ENCODE data around the gene RBMS3. TPM values are rescaled to one million over a fixed set of nuclear protein-coding genes. Genes with fewer than 3 reads are reported as not detected.

The RBMS3 gene
- total RNA-seq, 1 experiment from 2014 or later, result 8.7 TPM

DNA sequence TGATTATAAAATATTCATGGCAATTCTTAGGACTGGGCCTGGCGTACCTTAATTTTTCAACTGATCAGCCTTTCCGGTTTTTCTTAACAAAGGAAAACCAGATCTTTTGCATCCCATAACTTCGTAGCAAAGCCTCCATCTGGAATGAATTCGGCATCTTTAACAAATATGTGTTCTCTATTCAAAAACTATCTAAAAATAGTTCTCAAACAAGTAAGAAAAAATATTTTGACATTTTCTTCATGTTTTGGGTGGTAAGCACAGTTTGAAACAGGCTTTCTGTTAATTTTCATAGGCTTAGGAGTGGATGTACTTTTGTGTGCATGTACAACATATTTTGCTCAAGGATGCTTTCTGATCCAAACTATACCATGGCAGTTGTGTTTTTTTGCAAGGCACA lies 55.1 kb downstream of the RBMS3 start:
- H3K4me3 Mint-ChIP-seq, result no peak overlapping the region
- H3K27me3 Mint-ChIP-seq (ENCODE audit: low read depth), result no peaks in the 10 kb centered on the region
- H3K36me3 Mint-ChIP-seq, result no peaks in the 10 kb centered on the region
- peak overlapping the region; percentile 38; the same call in 1 of the 2 replicates for H3K27ac Mint-ChIP-seq
- peaks cover 42% of the 10 kb centered on the region for H3K4me1 Mint-ChIP-seq
- ChIA-PET CTCF (no interaction called here), POLR2A (no interaction called here)
- no peaks in the 10 kb centered on the region for H3K9me3 Mint-ChIP-seq
- no peak for DNase-seq (ENCODE audit: low spot score)
- no peak for ATAC-seq
- TF ChIP-seq CREB1 (CRISPR knock-in tag; IDR thresholded peaks at IDR 0.05), result no peak
- TF ChIP-seq, protein P1, sequence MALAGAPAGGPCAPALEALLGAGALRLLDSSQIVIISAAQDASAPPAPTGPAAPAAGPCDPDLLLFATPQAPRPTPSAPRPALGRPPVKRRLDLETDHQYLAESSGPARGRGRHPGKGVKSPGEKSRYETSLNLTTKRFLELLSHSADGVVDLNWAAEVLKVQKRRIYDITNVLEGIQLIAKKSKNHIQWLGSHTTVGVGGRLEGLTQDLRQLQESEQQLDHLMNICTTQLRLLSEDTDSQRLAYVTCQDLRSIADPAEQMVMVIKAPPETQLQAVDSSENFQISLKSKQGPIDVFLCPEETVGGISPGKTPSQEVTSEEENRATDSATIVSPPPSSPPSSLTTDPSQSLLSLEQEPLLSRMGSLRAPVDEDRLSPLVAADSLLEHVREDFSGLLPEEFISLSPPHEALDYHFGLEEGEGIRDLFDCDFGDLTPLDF (CRISPR knock-in tag; IDR thresholded peaks at IDR 0.05), result no peak
- TF ChIP-seq PREB (CRISPR knock-in tag; IDR thresholded peaks at IDR 0.05; ENCODE audit: borderline replicate concordance), result no peak

DNA sequence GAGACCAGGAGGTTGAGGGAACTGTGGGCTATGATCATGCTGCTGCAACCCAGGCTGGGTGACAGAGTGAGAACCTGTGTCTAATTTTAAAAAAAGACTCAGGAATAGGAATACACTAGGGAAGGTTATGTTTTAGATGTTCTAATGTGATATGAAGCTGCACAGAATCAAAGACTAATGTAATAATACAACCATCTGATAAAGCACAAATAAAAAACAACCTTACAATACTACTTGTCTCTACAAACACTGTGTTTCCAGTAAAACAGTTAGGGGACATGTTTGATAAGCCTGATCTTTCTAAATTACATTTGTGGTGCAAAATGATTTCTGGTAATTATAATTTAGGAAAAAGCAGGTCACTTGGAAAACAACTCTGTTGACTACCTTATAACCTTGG lies 56.7 kb downstream of the RBMS3 start:
- Mint-ChIP-seq H3K4me3 (no peak overlapping the region), H3K36me3 (no peaks in the 10 kb centered on the region), H3K9me3 (no peaks in the 10 kb centered on the region), H3K27me3 (ENCODE audit: low read depth) (no peaks in the 10 kb centered on the region), H3K4me1 (peaks cover 35% of the 10 kb centered on the region), H3K27ac (no peak overlapping the region)
- TF ChIP-seq ZNF121 (CRISPR knock-in tag; IDR thresholded peaks at IDR 0.05) (no peak), PRRX2 (CRISPR knock-in tag; IDR thresholded peaks at IDR 0.05) (no peak), IRF2 (CRISPR knock-in tag; IDR thresholded peaks at IDR 0.05; ENCODE audit: borderline replicate concordance, low read depth) (no peak), CBFB (CRISPR knock-in tag; IDR thresholded peaks at IDR 0.05; ENCODE audit: low read depth) (no peak), TP53 (CRISPR knock-in tag; IDR thresholded peaks at IDR 0.05) (no peak), TCF7 (CRISPR knock-in tag; IDR thresholded peaks at IDR 0.05; ENCODE audit: low read depth) (no peak), HMGA2 (CRISPR knock-in tag; IDR thresholded peaks at IDR 0.05) (no peak), ZBTB21 (CRISPR knock-in tag; IDR thresholded peaks at IDR 0.05; ENCODE audit: borderline replicate concordance) (no peak)
- TF ChIP-seq, protein P1 (CRISPR knock-in tag; IDR thresholded peaks at IDR 0.05), result no peak
- DNase-seq (ENCODE audit: low spot score), result no peak
- ATAC-seq, result no peak
- ChIA-PET CTCF (no interaction called here), POLR2A (no interaction called here)

GRCh38 chr3:29338377-29338776 lies 57.5 kb downstream of the RBMS3 start:
- no peaks in the 10 kb centered on the region for H3K9me3 Mint-ChIP-seq
- ATAC-seq (no peak), DNase-seq (ENCODE audit: low spot score) (no peak)
- peaks cover 39% of the 10 kb centered on the region for H3K4me1 Mint-ChIP-seq
- H3K4me3 Mint-ChIP-seq, result no peak overlapping the region
- no peak overlapping the region for H3K27ac Mint-ChIP-seq
- CTCF ChIA-PET, result no interaction called here
- TF ChIP-seq SOX15 (CRISPR knock-in tag; IDR thresholded peaks at IDR 0.05) (no peak), NR3C1 (CRISPR knock-in tag; conservative IDR thresholded peaks at IDR 0.05; ENCODE audit: low read depth) (no peak), FOXP1 (CRISPR knock-in tag; IDR thresholded peaks at IDR 0.05; ENCODE audit: borderline replicate concordance) (no peak), CREM (CRISPR knock-in tag; IDR thresholded peaks at IDR 0.05) (no peak)
- TF ChIP-seq, protein P2, sequence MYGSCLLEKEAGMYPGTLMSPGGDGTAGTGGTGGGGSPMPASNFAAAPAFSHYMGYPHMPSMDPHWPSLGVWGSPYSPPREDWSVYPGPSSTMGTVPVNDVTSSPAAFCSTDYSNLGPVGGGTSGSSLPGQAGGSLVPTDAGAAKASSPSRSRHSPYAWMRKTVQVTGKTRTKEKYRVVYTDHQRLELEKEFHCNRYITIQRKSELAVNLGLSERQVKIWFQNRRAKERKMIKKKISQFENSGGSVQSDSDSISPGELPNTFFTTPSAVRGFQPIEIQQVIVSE (CRISPR knock-in tag; IDR thresholded peaks at IDR 0.05; ENCODE audit: borderline replicate concordance), result no peak
- TF ChIP-seq, protein P3, sequence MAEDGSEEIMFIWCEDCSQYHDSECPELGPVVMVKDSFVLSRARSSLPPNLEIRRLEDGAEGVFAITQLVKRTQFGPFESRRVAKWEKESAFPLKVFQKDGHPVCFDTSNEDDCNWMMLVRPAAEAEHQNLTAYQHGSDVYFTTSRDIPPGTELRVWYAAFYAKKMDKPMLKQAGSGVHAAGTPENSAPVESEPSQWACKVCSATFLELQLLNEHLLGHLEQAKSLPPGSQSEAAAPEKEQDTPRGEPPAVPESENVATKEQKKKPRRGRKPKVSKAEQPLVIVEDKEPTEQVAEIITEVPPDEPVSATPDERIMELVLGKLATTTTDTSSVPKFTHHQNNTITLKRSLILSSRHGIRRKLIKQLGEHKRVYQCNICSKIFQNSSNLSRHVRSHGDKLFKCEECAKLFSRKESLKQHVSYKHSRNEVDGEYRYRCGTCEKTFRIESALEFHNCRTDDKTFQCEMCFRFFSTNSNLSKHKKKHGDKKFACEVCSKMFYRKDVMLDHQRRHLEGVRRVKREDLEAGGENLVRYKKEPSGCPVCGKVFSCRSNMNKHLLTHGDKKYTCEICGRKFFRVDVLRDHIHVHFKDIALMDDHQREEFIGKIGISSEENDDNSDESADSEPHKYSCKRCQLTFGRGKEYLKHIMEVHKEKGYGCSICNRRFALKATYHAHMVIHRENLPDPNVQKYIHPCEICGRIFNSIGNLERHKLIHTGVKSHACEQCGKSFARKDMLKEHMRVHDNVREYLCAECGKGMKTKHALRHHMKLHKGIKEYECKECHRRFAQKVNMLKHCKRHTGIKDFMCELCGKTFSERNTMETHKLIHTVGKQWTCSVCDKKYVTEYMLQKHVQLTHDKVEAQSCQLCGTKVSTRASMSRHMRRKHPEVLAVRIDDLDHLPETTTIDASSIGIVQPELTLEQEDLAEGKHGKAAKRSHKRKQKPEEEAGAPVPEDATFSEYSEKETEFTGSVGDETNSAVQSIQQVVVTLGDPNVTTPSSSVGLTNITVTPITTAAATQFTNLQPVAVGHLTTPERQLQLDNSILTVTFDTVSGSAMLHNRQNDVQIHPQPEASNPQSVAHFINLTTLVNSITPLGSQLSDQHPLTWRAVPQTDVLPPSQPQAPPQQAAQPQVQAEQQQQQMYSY (CRISPR knock-in tag; IDR thresholded peaks at IDR 0.05), result no peak
- H3K36me3 Mint-ChIP-seq, result no peaks in the 10 kb centered on the region
- no peaks in the 10 kb centered on the region for H3K27me3 Mint-ChIP-seq (ENCODE audit: low read depth)
- POLR2A ChIA-PET, result no interaction called here

All from WTC11 (cell line).